Liver (tissue), 9 donors: ENCODE results near the gene EEFSEC. TPM values are rescaled to one million over a fixed set of nuclear protein-coding genes. Genes with fewer than 3 reads are reported as not detected.

Experiments
- DNase-seq: peaks from one replicate; pipeline ENCODE4 v3.0.0-alpha.2; 2017; ENCODE audit warnings: low spot score
- H3K27ac ChIP-seq, 2 donors: one replicate each; pipeline ENCODE4 v1.7.0; 2013; ENCODE audit warnings: inconsistent platforms in 2 of 2, low read length in 2 of 2, control low read depth in 1 of 2, low read depth in 1 of 2, mild to moderate bottlenecking in 1 of 2
- H3K27me3 ChIP-seq, 4 donors: one replicate each; pipeline versions ENCODE4 v1.6.1 to v1.7.0; 2013; ENCODE audit warnings: low read length in 3 of 4, inconsistent platforms in 1 of 4, mild to moderate bottlenecking in 1 of 4, moderate library complexity in 1 of 4; ENCODE audit not compliant: control insufficient read depth in 4 of 4, insufficient read depth in 4 of 4
- H3K36me3 ChIP-seq, 4 donors: one replicate each; pipeline versions ENCODE4 v1.6.1 to v1.7.0; 2013; ENCODE audit warnings: low read length in 3 of 4, mild to moderate bottlenecking in 3 of 4, low read depth in 1 of 4, moderate library complexity in 1 of 4; ENCODE audit not compliant: control insufficient read depth in 4 of 4, insufficient read depth in 3 of 4
- H3K4me1 ChIP-seq, 4 donors: one replicate each; pipeline versions ENCODE4 v1.6.1 to v1.7.0; 2013; ENCODE audit warnings: low read length in 3 of 4, mild to moderate bottlenecking in 3 of 4, moderate library complexity in 1 of 4; ENCODE audit not compliant: control insufficient read depth in 4 of 4, insufficient read depth in 4 of 4
- H3K4me3 ChIP-seq, 3 donors: one replicate each; pipeline versions ENCODE4 v1.6.1 to v1.7.0; 2013; ENCODE audit warnings: low read length in 3 of 3, control low read depth in 1 of 3, low read depth in 1 of 3, mild to moderate bottlenecking in 1 of 3
- H3K9ac ChIP-seq, 2 donors: one replicate each; pipeline ENCODE4 v1.7.0; 2013; ENCODE audit warnings: low read length in 2 of 2, mild to moderate bottlenecking in 2 of 2, moderate library complexity in 2 of 2, control low read depth in 1 of 2, low read depth in 1 of 2
- H3K9me3 ChIP-seq, 4 donors: one replicate each; pipeline versions ENCODE4 v1.6.1 to v1.7.0; 2013; ENCODE audit warnings: low read length in 3 of 4; ENCODE audit not compliant: control insufficient read depth in 4 of 4
- ATF3 ChIP-seq: IDR thresholded peaks from 2 replicates; pipeline ENCODE4 v1.6.1; 2016; ENCODE audit warnings: antibody characterized with exemption
- CTCF ChIP-seq: fragments of 150-350 bp; IDR thresholded peaks from 2 replicates; pipeline ENCODE4 v1.5.1; 2017; ENCODE audit warnings: improper control_type of control experiment, low read depth, low read length; ENCODE audit not compliant: missing input control
- EGR1 ChIP-seq, 2 donors: IDR thresholded peaks; 2 replicates each; pipeline ENCODE4 v1.6.1; 2016 to 2018; ENCODE audit warnings: antibody characterized with exemption in 2 of 2, low read depth in 2 of 2
- FOXA1 ChIP-seq: IDR thresholded peaks from 2 replicates; pipeline ENCODE4 v1.6.1; 2016; ENCODE audit warnings: antibody characterized with exemption
- FOXA2 ChIP-seq: IDR thresholded peaks from 2 replicates; pipeline ENCODE4 v1.6.1; 2016; ENCODE audit warnings: antibody characterized with exemption
- GABPA ChIP-seq, 2 donors: IDR thresholded peaks in 1 of 2; conservative IDR thresholded peaks in 1 of 2; 2 replicates each; pipeline ENCODE4 v1.6.1; 2016; ENCODE audit warnings: antibody characterized with exemption in 2 of 2, mild to moderate bottlenecking in 1 of 2, moderate library complexity in 1 of 2
- HNF4A ChIP-seq, 2 donors: conservative IDR thresholded peaks; 2 replicates each; pipeline ENCODE4 v1.6.1; 2016; ENCODE audit warnings: antibody characterized with exemption in 2 of 2, mild to moderate bottlenecking in 2 of 2
- HNF4G ChIP-seq: IDR thresholded peaks from 2 replicates; pipeline ENCODE4 v1.6.1; 2016; ENCODE audit warnings: antibody characterized with exemption
- MAX ChIP-seq: IDR thresholded peaks from 2 replicates; pipeline ENCODE4 v1.6.1; 2016; ENCODE audit warnings: antibody characterized with exemption
- NR2F2 ChIP-seq: IDR thresholded peaks from 2 replicates; pipeline ENCODE4 v1.6.1; 2016; ENCODE audit warnings: antibody characterized with exemption
- RAD21 ChIP-seq, 2 donors: IDR thresholded peaks; 2 replicates each; pipeline ENCODE4 v1.6.1; 2016; ENCODE audit warnings: antibody characterized with exemption in 2 of 2, mild to moderate bottlenecking in 2 of 2
- REST ChIP-seq: IDR thresholded peaks from 2 replicates; pipeline ENCODE4 v1.6.1; 2016; ENCODE audit warnings: antibody characterized with exemption, mild to moderate bottlenecking
- RXRA ChIP-seq, 2 donors: IDR thresholded peaks; 2 replicates each; pipeline ENCODE4 v1.6.1; 2017 to 2018; ENCODE audit warnings: antibody characterized with exemption in 2 of 2, mild to moderate bottlenecking in 1 of 2
- SP1 ChIP-seq: IDR thresholded peaks from 2 replicates; pipeline ENCODE4 v1.6.1; 2018; ENCODE audit warnings: antibody characterized with exemption, mild to moderate bottlenecking
- TAF1 ChIP-seq: conservative IDR thresholded peaks from 2 replicates; pipeline ENCODE4 v1.6.1; 2016; ENCODE audit warnings: antibody characterized with exemption, mild to moderate bottlenecking
- YY1 ChIP-seq: IDR thresholded peaks from 2 replicates; pipeline ENCODE4 v1.6.1; 2016; ENCODE audit warnings: antibody characterized with exemption, mild to moderate bottlenecking
- ZBTB33 ChIP-seq: IDR thresholded peaks from 2 replicates; pipeline ENCODE4 v1.6.1; 2016; ENCODE audit warnings: antibody characterized with exemption
- WGBS: extraction: QIAGEN DNeasy Blood & Tissue Kit; methylation state at CpG from one replicate; pipeline ENCODE4 v1.1.7; 2013; 5-methylcytosine and 5-hydroxymethylcytosine counted together
- polyA plus RNA-seq, 2 donors: library from polyadenylated mRNA; stranded (reverse) in 1 of 2; unstranded in 1 of 2; fragments of 200-250 nt in 1 of 2; fragments of >200 nt in 1 of 2; fragmentation: Nextera tagmentation in 1 of 2; extraction: Ambion mirVana in 1 of 2; gene quantifications; one replicate each; pipeline versions ENCODE4 v1.2.1 to v1.2.3, GENCODE V29; 2013 to 2015
- total RNA-seq, 2 donors: library from RNA; depleted of rRNA; stranded (reverse); fragments of >200 nt; gene quantifications; one replicate each; pipeline ENCODE4 v1.2.3, GENCODE V29; 2014
- donor health status: healthy.
- donor health status: healthy.
- donor health status: healthy.
- donor health status: healthy.
- donor health status: healthy.

Gene EEFSEC
- total and polyA plus RNA-seq, 4 donors, result 8.4 to 13.1 (median 10.7) TPM

- Histone ChIP-seq H3K27ac (no peak overlapping the region), H3K9ac (no peak overlapping the region), H3K36me3 (peaks cover 0 to 7% (median 6%) of the 10 kb centered on the region in 4 donors), H3K4me1 (no peaks in the 10 kb centered on the region), H3K4me3 (no peak overlapping the region), H3K9me3 (no peaks in the 10 kb centered on the region), H3K27me3 (no peaks in the 10 kb centered on the region)
- no peak for DNase-seq
- TF ChIP-seq REST, result no peak
- WGBS, result 97% methylated on average over 3 of the region's 3 CpGs
Observed at GRCh38 chr3:128252083-128252482, 98.8 kb downstream of the EEFSEC start.

GRCh38 chr3:128253150-128253549 lies 99.9 kb downstream of the EEFSEC start:
- no peak overlapping the region for H3K4me3 ChIP-seq
- WGBS, result 97% methylated on average over 7 of the region's 7 CpGs
- no peaks in the 10 kb centered on the region for H3K9me3 ChIP-seq
- H3K27ac ChIP-seq, result no peak overlapping the region
- no peak overlapping the region for H3K9ac ChIP-seq
- no peaks in the 10 kb centered on the region for H3K4me1 ChIP-seq
- TF ChIP-seq TAF1 (no peak), RXRA (IDR thresholded peaks at IDR 0.05) (no peak), GABPA (IDR thresholded peaks at IDR 0.05 in 1 of 2, conservative IDR thresholded peaks at IDR 0.05 in 1 of 2) (no peak), SP1 (no peak), EGR1 (IDR thresholded peaks at IDR 0.05; ENCODE audit: low read depth in 2 of 2) (no peak), FOXA1 (no peak), NR2F2 (no peak), HNF4G (no peak), CTCF (no peak), RAD21 (IDR thresholded peaks at IDR 0.05) (no peak), ZBTB33 (no peak), MAX (no peak), YY1 (no peak), ATF3 (no peak), REST (no peak), HNF4A (conservative IDR thresholded peaks at IDR 0.05) (no peak), FOXA2 (no peak)
- H3K36me3 ChIP-seq, result no peaks in the 10 kb centered on the region
- DNase-seq, result no peak
- no peaks in the 10 kb centered on the region for H3K27me3 ChIP-seq
